DMS114 treated with DMSO at 0.1 percent for 48 hours (cell line): ENCODE measurements around the gene EVI5.

Source experiments
- DNase-seq: peaks from one replicate; lab custom pipeline; 2025; ENCODE audit not compliant: unreplicated experiment; lab: John Stamatoyannopoulos, UW

EVI5 gene

DNA sequence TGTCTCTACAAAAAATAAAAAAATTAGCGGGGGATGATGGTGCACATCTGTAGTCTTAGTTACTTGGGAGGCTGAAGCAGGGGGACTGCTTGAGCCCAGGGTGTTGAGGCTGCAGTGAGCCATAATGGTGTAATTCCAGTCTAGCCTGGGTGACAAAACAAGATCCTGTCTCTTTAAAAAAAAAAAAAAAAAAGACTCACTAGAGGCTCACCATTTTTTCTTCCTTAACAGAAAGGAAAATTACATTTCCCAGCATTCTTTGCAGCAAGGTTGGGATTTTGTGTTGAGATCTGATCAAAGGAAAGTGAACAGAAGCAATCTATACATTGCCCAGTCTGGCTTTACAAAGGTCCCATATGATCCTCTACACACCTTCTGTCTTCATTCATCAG is 319.7 kb downstream of the EVI5 start:
- no peak for DNase-seq

DNA sequence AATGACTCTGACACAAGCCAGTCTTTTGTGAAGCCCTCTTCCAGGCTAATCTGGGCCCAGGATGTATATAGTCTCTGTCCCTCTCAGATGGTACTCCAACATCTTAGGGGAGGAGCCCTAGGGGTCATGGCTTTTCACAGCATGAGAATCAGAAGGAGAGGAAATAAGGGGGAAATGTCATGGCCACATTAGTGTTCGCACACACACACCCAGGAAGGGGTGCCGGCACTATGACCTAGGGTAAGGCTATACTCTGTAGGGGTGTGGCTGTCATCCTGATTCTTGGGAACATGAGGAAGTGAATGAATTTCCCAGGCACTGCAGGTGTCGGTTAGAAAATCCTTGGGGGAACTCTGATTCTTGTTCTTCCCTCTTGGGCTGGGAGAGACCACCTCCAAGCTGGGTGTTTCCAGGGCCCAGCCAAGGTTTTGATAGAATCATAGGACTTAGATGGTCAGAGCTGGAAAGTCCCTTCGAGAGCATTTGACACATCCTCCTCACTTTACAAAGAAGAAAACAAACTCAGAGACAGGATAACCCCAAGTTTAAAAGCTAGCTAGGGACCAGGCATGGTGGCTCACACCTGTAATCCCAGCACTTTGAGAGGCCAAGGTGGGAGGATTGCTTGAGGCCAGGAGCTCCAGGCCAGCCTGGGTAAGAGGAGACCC is 320.2 kb downstream of the EVI5 start:
- DNase-seq: no peak

DNA sequence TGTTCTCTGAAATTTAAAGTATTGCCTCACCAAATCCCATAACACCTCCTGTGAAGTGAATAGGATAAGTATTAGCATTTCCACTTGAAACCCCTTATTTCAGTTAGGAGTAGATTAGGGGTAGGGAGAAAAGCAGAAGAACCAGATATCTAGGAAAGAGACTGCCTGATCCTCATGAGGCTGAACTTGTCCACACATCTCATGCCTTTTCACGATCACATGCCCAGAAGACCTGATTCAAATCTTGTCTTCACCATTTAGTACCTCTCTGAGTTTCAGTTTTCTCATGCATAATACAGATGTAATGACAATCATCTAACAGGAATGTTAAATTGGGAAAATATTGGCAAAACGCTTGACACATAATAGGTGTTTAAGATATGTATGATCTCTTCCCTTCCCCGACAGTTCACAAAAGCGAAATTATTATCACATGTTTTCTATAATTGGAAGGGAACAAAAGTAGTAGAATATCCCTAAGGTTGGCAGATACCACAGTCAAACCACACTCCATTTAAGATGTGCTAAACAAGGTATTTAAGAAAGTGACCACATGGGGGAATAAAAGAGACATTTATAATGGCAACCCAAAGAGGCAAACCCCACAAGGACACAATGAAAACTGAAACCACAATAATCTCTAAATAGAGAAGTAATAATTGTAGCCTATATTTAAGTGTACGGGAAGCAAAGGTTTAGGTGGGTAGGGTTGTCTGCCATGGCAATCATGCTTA is 323.4 kb downstream of the EVI5 start:
- no peak for DNase-seq

DNA sequence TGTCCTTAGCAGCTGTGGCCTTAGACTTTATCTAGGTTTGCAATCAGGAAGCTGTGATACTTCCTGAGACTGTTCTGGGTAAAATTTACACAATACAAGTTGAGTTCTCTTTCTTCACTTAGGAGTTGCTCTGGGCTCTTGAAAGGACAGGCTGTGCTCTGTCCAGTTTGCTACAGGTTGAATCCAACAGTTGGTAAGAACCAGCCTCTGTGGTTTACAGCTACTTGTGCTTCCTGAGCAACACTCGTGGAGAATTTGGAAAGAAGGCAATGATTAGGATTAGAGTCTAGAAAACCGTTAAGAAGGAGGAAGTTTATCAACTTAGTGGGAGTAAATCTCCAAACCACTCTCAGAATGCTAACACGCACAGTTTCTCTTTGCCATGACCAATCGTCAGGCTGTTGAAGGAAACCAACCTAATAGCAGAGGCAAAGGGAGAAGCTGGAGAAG is 325.0 kb downstream of the EVI5 start:
- DNase-seq: no peak
